ENCODE data around the gene KAZN.

The KAZN gene

DNA sequence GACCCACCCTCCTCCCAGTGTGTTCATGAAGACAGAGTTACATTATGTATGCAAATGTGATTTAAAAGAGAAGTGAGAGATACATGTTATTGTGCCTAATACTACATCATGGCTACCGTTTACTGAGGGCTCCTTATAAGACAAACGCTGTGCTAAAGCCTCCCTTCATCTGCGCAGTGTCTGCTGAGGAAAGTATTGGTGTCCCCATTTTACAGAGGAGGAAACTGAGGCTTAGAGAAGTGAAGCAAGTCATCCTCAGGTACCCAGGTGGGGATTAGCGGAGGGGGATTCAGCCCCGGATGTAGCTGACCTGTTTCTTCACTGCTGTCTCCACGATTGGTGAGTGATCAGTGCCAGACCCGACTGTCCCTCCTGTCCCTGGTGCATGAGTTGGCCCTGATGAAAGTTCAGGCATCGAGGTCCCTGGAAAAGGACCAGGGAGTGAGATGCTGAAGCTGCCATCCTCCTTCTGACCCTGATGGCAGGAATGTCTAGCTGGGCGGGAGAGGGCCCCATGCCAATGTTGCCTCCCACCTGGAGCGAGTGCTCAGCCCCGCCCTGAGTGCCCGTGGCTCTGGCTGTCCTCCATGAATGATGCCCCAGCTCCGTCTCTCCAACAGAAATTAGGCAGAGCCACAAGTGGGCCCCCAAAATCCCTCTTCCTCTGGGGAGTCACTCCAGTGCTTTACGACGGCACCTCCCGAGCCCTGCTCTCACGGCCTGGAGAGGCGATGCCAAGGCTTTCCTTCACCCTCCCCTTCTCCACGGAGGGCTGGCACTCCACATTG lies 204.7 kb downstream of the KAZN start:
- DNase-seq: no peak

GRCh38 chr1:14804626-14805025 lies 206.1 kb downstream of the KAZN start:
- no peak for DNase-seq

DNA sequence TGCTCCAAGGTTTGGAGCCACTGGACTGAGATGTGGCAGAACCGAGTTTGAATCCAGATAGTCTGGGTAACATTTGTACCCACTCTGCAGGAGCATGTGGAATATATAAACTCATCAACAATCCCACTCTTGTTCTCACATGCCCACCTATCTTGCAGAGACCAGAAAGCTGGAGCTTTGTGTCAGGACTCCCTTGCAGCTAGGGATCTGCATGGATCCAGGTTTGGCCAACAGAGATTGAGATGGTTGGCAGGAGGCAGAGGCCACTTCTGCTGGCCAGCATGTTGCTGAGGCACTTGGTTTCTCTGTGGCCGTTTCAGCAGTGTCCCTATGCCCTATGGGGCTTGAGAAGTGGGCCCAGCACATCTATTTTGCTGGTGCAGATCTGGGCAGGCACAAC lies 208.3 kb downstream of the KAZN start:
- no peak for DNase-seq

DNA sequence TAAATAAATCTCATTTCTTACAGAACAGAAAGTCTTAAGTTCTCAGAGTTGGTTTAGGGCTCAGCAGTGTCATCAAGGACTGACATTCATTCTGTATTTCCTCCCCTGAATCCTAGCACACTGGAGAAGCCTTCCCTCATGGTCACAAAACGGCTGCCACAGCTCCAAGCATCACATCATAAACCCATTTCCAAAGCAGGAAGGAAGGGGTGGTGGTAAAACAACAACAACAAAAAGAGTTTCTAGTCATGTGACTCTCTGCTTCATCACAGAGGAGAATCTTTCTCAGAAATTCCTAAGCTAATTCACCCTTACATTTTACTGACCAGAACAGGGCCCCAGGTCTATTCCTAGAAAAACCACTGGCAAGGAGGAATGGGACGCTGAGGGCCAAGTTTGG lies 210.3 kb downstream of the KAZN start:
- DNase-seq: no peak

DNA sequence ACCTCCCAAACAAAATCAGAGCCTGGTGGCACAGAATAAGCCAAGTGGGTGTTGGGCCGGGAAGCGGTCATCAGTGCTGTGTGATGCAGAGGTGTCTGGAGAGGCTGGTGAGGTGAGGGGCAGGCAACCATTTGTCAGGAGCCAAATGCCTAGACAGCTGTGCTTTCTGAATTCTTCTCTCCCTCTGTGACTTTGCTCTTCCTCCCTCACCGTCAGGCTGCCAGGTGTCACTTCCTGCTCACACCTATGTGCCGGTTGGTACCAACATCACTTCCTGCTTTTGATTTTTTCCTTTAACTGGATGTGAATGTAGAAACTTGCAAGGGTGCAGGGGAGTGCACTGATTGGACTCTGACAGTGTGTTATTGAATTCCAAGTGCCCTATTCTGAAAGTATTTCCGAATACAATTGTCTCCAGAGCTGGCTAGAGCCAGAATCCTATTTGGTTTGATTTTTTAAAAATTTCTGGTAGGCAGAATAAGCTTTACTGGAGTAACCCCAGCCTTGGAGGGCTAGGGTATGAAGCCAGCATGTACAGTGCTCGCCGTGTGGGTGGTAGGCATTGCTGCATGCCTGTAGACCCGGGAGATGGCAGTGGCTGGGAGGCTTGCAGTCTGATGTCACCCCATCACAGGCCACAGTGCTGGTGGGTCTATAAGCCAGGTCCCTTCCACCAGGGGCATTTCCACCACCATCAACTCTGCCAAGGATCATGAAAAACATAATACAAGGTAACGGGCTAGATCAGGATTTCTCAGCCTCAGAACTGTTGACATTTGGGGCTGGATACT lies 210.9 kb downstream of the KAZN start:
- no peak for DNase-seq

DNA sequence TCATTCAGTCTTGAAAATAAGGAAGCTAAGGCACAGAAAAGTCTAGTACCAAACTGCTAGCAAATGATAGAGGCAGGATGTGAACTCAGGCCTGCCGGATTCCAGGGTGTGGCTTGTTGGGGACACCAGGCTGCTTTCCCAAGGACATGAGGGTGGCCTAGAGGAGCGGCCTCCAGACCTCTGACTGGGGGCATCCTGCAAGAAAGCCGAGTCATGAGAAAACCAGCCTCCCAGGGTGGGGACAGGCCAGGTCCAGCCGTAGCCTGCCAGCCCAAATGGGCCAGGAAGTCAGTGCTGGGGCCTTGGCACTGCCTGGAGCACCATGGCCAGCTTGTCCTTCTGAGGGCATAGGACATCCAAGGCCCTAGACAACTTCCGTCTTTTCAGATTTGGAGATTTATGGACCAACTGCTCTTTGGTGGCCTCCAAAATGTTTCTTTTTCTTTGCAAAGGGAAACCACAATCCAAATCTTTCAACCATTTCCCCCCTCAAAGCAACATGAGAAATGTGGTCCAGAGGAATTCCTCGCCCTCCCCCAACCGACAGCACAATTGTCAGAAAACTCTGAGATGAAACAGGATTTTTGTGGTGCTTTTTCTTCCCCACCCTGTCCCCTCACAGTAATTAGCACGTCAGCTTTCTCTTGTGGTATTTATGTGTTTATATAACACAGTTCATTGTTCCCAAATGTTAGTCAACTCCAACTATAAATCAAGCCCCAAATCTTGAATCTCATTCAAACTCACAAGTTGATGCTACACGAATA lies 212.3 kb downstream of the KAZN start:
- no peak for DNase-seq

DNA sequence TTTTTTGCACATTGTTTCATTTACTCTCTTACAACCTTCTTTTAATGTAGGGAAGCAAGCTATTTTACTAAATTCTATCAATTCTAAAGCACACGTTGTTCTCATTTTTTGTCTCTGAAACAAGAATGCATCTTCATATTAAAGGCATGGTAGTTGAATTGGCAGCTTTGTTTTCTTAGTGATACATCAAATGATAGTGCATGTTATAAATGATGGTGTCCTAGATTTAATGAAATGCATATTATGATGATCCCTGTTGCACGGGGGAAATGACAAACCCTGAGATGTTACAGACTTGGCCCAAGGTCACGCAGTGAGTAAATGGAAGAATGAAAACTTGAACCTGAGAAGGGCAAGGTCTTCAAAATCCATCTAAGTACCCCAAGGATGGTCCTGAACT lies 213.1 kb downstream of the KAZN start:
- no peak for DNase-seq

DNA sequence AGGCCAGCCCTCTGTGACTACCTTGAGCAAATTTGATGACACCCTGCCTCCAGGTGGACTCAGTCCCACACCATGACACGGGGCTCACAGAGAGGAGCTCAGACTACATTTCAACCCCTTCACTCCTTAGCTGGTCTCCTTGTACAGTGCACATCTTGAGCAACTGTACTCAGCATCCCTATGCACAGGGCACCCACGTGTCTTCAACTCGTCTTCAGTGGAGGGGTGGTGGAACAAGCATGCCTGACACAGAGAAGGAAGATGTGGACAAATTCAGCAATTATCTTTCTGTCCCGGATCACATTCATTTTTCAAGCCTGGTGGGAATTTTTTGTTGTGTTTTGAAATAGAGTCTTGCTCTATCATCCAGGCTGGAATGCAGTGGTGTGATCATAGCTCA lies 213.7 kb downstream of the KAZN start:
- DNase-seq: no peak

DNA sequence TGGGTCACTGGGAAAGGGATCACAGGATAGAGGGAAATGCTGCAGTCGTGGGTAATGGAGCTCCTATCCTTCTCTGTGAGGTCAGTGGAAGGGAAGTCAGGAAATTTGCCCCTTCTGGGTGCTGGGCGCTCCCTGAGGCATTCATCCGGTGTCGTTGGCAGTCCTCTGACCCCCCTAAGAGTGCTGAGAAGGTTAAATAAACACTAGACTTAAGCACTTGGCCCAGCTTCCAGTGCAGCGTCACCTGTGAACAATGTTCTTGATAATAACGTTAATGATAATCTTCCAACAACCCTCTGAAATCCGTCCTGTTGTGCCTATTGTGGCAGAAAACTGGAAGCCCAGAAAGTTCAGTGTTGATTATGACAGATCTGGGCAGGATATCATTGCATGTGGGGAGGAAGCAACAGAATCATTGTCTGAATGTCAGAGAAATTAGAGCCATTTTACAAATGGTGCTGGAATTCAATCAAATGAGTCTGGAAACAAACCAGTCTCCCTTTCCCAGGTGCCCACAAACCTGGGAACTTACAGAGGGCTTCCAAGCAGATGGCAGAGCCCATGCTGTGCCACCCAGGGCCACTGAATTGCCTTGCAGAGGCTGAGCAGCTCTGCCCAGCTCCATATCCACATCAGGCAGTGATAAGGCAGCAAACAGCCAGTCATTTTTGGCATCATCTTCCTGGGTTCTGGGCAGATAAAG lies 216.8 kb downstream of the KAZN start:
- no peak for DNase-seq

DNA sequence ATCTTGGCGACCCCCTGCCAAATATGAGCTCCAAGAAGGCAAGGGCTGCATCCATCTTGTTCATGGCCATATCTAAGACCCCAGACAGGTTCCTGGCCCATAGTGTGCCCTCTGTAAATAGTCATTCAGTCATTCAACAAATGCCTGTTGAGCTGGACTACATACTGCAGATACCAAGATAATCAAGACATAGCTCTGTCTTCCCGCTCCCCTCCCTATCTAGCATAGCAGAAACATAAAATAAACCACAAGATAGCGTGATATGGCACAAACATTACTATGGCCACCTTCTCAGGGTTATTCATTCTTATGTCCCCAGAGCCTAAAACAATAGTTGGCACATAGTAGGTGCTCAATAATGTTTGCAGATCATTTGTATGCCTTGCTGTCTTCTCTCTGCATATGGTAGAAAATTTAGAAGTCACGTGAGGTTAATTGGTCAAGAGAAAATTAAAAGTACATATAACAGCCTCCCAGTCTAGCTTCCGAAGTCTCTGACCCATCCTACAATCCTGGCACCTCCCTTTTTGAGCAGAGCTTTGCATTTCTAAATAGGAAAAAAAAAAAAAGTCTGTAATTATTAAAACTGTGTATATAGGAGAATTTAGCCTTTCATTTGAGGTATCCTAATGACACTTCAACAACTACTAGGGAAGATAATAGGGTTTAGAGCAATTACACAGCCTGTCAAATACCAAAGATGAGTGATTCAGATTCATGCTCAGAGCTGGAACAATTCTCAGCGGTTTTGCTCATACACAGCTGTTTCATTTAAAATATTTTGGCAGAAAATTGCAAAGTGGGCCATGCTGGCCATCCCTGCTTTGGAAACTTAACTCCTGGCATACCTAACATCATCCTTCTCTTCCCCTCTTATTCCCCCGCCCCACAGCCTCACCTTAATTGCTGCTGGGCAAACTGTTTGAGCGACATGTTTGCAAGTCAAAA lies 219.0 kb downstream of the KAZN start:
- no peak for DNase-seq

DNA sequence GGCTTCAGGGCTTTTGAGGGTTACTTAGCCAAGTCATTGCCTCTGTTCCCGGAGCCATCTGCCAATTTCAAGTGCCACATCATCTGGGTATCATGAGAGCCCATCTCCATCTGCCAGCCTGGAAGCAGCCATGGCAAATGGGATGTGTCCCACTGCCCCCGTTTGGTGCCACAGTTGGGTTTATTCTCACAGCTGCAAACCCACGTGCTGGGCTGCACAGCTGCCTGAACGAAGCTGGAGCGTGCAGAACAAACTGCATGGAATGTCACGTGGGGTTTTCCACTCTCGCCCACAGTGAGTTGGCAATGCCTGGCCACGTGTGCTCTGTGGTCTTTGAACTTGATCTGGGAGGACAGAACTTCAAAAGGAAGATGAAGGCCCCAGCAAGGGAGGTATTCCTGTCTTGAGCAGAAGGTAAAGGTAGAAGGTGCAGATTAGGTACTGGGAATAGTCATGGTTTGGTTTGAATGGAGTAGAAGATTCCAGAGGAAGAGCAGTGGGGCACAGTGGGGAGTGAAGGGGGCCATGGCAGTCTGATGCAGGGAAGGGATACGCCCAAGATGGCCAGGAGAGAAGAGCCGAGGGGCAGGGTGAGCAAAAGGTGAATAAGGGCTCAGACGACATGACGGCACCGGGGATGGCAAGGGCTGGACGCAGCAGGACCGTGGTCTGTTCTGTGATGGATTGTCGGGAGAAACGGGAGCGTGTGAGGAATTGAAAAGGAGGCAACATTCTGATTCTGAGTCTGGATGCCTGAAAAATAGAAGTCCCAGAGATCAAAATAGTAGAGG lies 222.0 kb downstream of the KAZN start:
- DNase-seq: no peak

DNA sequence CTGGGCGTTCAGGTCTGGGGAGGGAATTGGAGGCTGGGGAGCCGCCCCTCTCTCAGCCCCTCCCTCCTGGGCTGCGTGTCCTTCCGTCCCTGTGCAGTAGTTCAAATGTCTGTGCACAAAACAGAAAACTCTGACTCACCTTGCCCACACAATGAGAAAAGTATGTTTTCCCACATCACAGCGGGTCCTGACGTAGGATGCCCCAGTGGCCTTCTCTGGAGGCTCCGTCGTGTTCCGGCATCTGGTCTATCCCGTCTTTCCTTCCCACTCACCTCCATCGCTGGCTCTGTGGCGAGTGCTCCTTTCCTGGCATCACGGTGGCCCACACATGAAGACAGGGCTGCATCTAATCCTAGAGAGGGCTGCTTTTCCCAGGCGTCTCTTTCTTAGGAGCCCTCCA lies 224.0 kb downstream of the KAZN start:
- DNase-seq: no peak

DNA sequence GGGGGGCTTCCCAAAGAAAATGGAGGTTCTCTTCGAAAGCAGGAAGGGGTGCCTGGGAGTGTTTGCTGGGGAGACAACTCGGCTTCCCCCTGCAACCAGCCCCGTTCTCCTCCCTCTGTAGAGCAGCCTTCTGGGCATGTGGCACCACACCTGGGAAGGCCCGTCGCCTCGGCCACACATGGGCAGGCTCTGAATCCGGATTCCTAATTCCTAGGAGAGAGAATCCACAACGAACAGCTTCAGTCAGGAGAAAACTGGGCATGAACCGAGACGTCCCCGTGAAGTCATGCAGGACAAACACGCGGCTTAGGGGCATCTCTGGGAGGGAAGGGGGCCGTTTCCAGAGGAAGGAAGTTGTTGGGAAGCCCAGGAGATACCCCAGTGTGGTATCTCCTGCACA lies 224.5 kb downstream of the KAZN start:
- DNase-seq: no peak

DNA sequence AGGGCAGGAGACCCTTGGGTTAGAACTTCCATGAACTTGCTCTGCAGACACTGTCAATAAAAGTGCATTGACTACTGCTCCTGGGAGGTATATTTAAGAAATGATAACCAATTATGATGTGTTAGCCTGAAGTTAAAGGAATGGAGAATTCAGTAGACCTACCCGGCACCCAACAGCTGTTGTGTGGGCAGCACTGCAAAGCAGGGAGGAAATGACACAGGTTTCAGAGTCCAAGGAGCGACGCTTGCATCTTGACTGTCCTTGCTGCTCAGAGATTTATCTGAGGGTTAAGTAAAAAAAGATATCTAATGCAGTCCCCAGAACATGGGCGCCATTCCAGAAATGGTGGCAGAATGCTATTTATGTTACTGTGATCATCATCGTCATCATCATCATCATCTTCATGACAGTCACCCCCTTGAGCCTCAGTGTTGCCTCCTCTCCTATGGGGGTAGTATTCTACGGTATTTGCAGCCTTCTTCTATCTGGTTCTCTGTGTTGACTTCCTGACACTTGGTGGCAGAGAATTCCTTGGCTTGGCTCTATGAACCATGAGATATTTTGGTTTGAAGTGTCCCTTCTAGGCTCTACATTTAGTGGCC lies 225.9 kb downstream of the KAZN start:
- no peak for DNase-seq

GRCh38 chr1:14825396-14825795 lies 226.9 kb downstream of the KAZN start:
- no peak for DNase-seq

GRCh38 chr1:14826172-14826636 lies 227.7 kb downstream of the KAZN start:
- DNase-seq: no peak

- DNase-seq: no peak
Observed at GRCh38 chr1:14826731-14827326, 228.3 kb downstream of the KAZN start.

DNA sequence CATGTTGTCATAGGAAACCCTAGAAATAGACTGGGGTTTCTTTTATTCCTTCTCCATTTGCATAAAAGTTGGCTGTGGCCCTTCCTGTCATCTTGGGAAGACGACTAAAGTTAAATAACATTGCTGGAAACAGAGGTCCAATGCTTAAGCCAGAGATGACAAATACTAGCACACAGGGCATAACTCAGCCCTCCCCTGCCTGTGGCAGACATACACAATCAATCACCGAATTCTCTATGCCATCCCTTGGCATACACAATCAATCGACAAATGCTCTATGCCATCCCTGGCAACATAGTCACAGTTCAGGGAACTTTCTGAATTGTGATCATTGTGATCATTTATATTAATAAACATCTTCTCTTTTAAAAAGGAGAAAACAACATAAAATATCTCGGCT lies 229.4 kb downstream of the KAZN start:
- no peak for DNase-seq

- no peak for DNase-seq
Observed at GRCh38 chr1:14828665-14829064, 230.2 kb downstream of the KAZN start.

DNA sequence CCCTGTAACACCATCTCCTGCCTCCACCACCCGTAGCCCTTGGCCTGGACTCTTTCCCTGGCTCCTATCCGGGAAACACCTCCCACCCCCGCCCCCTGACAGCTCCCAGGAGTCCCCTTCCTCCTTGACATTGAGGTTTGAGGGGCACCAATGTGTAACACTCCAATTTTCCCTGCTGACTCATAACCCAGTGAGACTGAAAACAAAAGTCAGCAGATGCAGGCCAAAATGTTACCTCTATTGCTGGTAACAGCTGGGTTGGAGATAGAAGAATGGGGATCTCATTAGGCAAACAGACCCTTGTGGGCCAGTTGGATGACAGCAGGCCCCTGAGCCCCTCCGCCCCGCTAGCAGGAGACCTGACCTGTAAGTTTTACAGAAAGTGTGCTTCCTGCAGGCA lies 237.2 kb downstream of the KAZN start:
- DNase-seq: no peak

Data from activated CD4-positive, alpha-beta T cell treated with anti-CD3 and anti-CD28 coated beads, Interleukin-10, Interleukin-2, amounts not matched to agents 100 ng/mL and 50 ng/mL, durations not matched to agents 16 hours and 8 hours (primary cell).